ENCODE results near the gene PDE11A.

The PDE11A gene

GRCh38 chr2:177618255-177619253 is 454.0 kb downstream of the PDE11A start:
- DNase-seq (ENCODE audit: extremely low spot score), result peak; percentile 90
- ChIA-PET CTCF (interaction anchor here (0.6 kb wide), 1 partner anchor 63 kb away, joined by 3 read pairs; no protein-coding TSS in a partner anchor), POLR2A (interaction anchor here (1.6 kb wide), 1 partner anchor 11 kb away, joined by 4 read pairs; no protein-coding TSS in a partner anchor)
- TF ChIP-seq BHLHE40 (IDR thresholded peaks at IDR 0.05; ENCODE audit: borderline replicate concordance) (no peak), L3MBTL2 (conservative IDR thresholded peaks at IDR 0.05) (peak; percentile 89), TARDBP (IDR thresholded peaks at IDR 0.05) (no peak), ZNF384 (IDR thresholded peaks at IDR 0.05) (no peak), ELF4 (IDR thresholded peaks at IDR 0.05) (0 out of 2 replicates have a peak, but pooled peaks have one; percentile 51), HDGF (IDR thresholded peaks at IDR 0.05; ENCODE audit: borderline replicate concordance) (no peak), PKNOX1 (IDR thresholded peaks at IDR 0.05) (no peak), LEF1 (IDR thresholded peaks at IDR 0.05; ENCODE audit: borderline replicate concordance) (no peak), SP1 (IDR thresholded peaks at IDR 0.05) (no peak), FOXK2 (IDR thresholded peaks at IDR 0.05) (no peak), ARNT (IDR thresholded peaks at IDR 0.05) (peak; percentile 85), SUZ12 (IDR thresholded peaks at IDR 0.05) (no peak)

- CTCF ChIA-PET, result no interaction called here
- POLR2A ChIA-PET, result no interaction called here
- no peak for DNase-seq (ENCODE audit: extremely low spot score)
- TF ChIP-seq PKNOX1 (IDR thresholded peaks at IDR 0.05) (no peak), SP1 (IDR thresholded peaks at IDR 0.05) (no peak), ELF4 (IDR thresholded peaks at IDR 0.05) (no peak), NFRKB (IDR thresholded peaks at IDR 0.05) (no peak), ZNF384 (IDR thresholded peaks at IDR 0.05) (no peak), FOXA1 (IDR thresholded peaks at IDR 0.05) (no peak), FOXK2 (IDR thresholded peaks at IDR 0.05) (no peak), FOXM1 (IDR thresholded peaks at IDR 0.05; ENCODE audit: borderline replicate concordance) (no peak), SUZ12 (IDR thresholded peaks at IDR 0.05) (no peak), BHLHE40 (IDR thresholded peaks at IDR 0.05; ENCODE audit: borderline replicate concordance) (no peak), CTBP1 (IDR thresholded peaks at IDR 0.05; ENCODE audit: borderline replicate concordance) (no peak), HDGF (IDR thresholded peaks at IDR 0.05; ENCODE audit: borderline replicate concordance) (no peak), LEF1 (IDR thresholded peaks at IDR 0.05; ENCODE audit: borderline replicate concordance) (no peak)
These were observed 454.7 kb downstream of the PDE11A start for GRCh38 chr2:177617849-177618248.

GRCh38 chr2:177616731-177617130 is 455.8 kb downstream of the PDE11A start:
- TF ChIP-seq CTBP1 (IDR thresholded peaks at IDR 0.05; ENCODE audit: borderline replicate concordance), result no peak
- no peak for TF ChIP-seq FOXK2 (IDR thresholded peaks at IDR 0.05)
- TF ChIP-seq TARDBP (IDR thresholded peaks at IDR 0.05), result no peak
- no peak for TF ChIP-seq SUZ12 (IDR thresholded peaks at IDR 0.05)
- TF ChIP-seq HDGF (IDR thresholded peaks at IDR 0.05; ENCODE audit: borderline replicate concordance), result no peak
- no peak for TF ChIP-seq FOXA1 (IDR thresholded peaks at IDR 0.05)
- TF ChIP-seq LEF1 (IDR thresholded peaks at IDR 0.05; ENCODE audit: borderline replicate concordance), result no peak
- TF ChIP-seq ELF4 (IDR thresholded peaks at IDR 0.05), result no peak
- no peak for TF ChIP-seq SP1 (IDR thresholded peaks at IDR 0.05)
- no peak for TF ChIP-seq PKNOX1 (IDR thresholded peaks at IDR 0.05)
- no peak for TF ChIP-seq BHLHE40 (IDR thresholded peaks at IDR 0.05; ENCODE audit: borderline replicate concordance)
- no peak for TF ChIP-seq ZNF384 (IDR thresholded peaks at IDR 0.05)
- no peak for DNase-seq (ENCODE audit: extremely low spot score)
- CTCF ChIA-PET, result no interaction called here
- POLR2A ChIA-PET, result no interaction called here

- ChIA-PET CTCF (no interaction called here), POLR2A (no interaction called here)
- DNase-seq (ENCODE audit: extremely low spot score), result no peak
- no peak for TF ChIP-seq HDGF (IDR thresholded peaks at IDR 0.05; ENCODE audit: borderline replicate concordance)
- TF ChIP-seq TARDBP (IDR thresholded peaks at IDR 0.05), result no peak
- TF ChIP-seq ELF4 (IDR thresholded peaks at IDR 0.05), result no peak
- no peak for TF ChIP-seq SUZ12 (IDR thresholded peaks at IDR 0.05)
- TF ChIP-seq FOXK2 (IDR thresholded peaks at IDR 0.05), result no peak
- no peak for TF ChIP-seq ZNF384 (IDR thresholded peaks at IDR 0.05)
- TF ChIP-seq ARNT (IDR thresholded peaks at IDR 0.05), result no peak
- no peak for TF ChIP-seq LEF1 (IDR thresholded peaks at IDR 0.05; ENCODE audit: borderline replicate concordance)
- no peak for TF ChIP-seq CTBP1 (IDR thresholded peaks at IDR 0.05; ENCODE audit: borderline replicate concordance)
- no peak for TF ChIP-seq NFRKB (IDR thresholded peaks at IDR 0.05)
These were observed 456.5 kb downstream of the PDE11A start for GRCh38 chr2:177616066-177616465.

- DNase-seq (ENCODE audit: extremely low spot score), result no peak
- POLR2A ChIA-PET, result no interaction called here
- no peak for TF ChIP-seq FOXK2 (IDR thresholded peaks at IDR 0.05)
- TF ChIP-seq TARDBP (IDR thresholded peaks at IDR 0.05), result no peak
- TF ChIP-seq PKNOX1 (IDR thresholded peaks at IDR 0.05), result no peak
- CTCF ChIA-PET, result interaction anchor here (0.5 to 0.6 kb wide), 2 partner anchors 8 to 29 kb away, joined by 3 to 7 read pairs; no protein-coding TSS in a partner anchor
These were observed 459.9 kb downstream of the PDE11A start for GRCh38 chr2:177612659-177613058.
